Lung (tissue), 12 donors: ENCODE results near the gene NXPH1. TPM values are rescaled to one million over a fixed set of nuclear protein-coding genes. Genes with fewer than 3 reads are reported as not detected.

Experiments used
- ATAC-seq: fragments of 200-7000 bp; cut with Tn5 transposase; one replicate; pipeline ENCODE4 v1.9.1; 2020; ENCODE audit warnings: moderate number of reproducible peaks; ENCODE audit not compliant: insufficient read depth, low FRiP score
- DNase-seq, 3 donors: peaks; one replicate each; pipeline ENCODE4 v3.0.0-alpha.2; 2013 to 2017
- H3K27ac ChIP-seq, 2 donors: one replicate each; pipeline ENCODE4 v1.5.1; 2013; ENCODE audit warnings: mild to moderate bottlenecking in 2 of 2, moderate library complexity in 2 of 2, control low read depth in 1 of 2, inconsistent platforms in 1 of 2, low read depth in 1 of 2, low read length in 1 of 2
- H3K27me3 ChIP-seq, 3 donors: one replicate each; pipeline ENCODE4 v1.5.1; 2013; ENCODE audit warnings: low read length in 2 of 3; ENCODE audit not compliant: control insufficient read depth in 3 of 3, insufficient read depth in 3 of 3
- H3K36me3 ChIP-seq, 4 donors: one replicate each; pipeline ENCODE4 v1.5.1; 2013; ENCODE audit warnings: low read length in 4 of 4, mild to moderate bottlenecking in 1 of 4, moderate library complexity in 1 of 4; ENCODE audit not compliant: control insufficient read depth in 4 of 4, insufficient read depth in 4 of 4
- H3K4me1 ChIP-seq, 5 donors: one replicate each; pipeline ENCODE4 v1.5.1; 2013; ENCODE audit warnings: low read length in 5 of 5, mild to moderate bottlenecking in 2 of 5, moderate library complexity in 1 of 5; ENCODE audit not compliant: control insufficient read depth in 5 of 5, insufficient read depth in 5 of 5
- H3K4me3 ChIP-seq: one replicate; pipeline ENCODE4 v1.5.1; 2013; ENCODE audit warnings: mild to moderate bottlenecking, control low read depth, moderate library complexity
- H3K9ac ChIP-seq, 2 donors: one replicate each; pipeline ENCODE4 v1.5.1; 2013; ENCODE audit warnings: low read length in 2 of 2, control low read depth in 1 of 2; ENCODE audit not compliant: insufficient read depth in 1 of 2
- H3K9me3 ChIP-seq, 4 donors: one replicate each; pipeline ENCODE4 v1.5.1; 2013; ENCODE audit warnings: low read length in 3 of 4, mild to moderate bottlenecking in 1 of 4, moderate library complexity in 1 of 4; ENCODE audit not compliant: control insufficient read depth in 4 of 4, insufficient read depth in 3 of 4
- CTCF ChIP-seq: IDR thresholded peaks from 2 replicates; pipeline ENCODE4 v1.5.1; 2012; ENCODE audit warnings: mild to moderate bottlenecking; ENCODE audit errors: control extremely low read depth, extremely low read depth
- WGBS, 2 donors: extraction: QIAGEN DNeasy Blood & Tissue Kit; methylation state at CpG; one replicate each; pipeline ENCODE4 v1.1.7; 2013; 5-methylcytosine and 5-hydroxymethylcytosine counted together
- polyA plus RNA-seq, 2 donors: library from polyadenylated mRNA; stranded (reverse); fragments of 200-250 nt; gene quantifications; one replicate each; pipeline ENCODE4 v1.2.1, GENCODE V29; 2013
- total RNA-seq, 2 donors: library from RNA; depleted of rRNA in 1 of 2; stranded (reverse); fragments of >200 nt in 1 of 2; gene quantifications; one replicate each; pipeline ENCODE4 v1.2.1, GENCODE V29; 2014 to 2021
- donor health status: control.
- donor health status: control.
- donor health status: Bipolar disorder and iron deficiency.
- donor health status: healthy.
- donor health status: DM: yes; HTN: yes; CAD: no.

Gene NXPH1
- total and polyA plus RNA-seq, 4 donors, result 0.09 to 0.17 TPM; not detected in 2

GRCh38 chr7:8615019-8615418, 181.6 kb downstream of the NXPH1 start:
- H3K27me3 ChIP-seq, result no peaks in the 10 kb centered on the region
- WGBS, 2 donors, result 52 to 62% methylated on average over 5 of the region's 5 CpGs
- DNase-seq (no peak), ATAC-seq (no peak)
- peaks cover 0 to 8% (median 0%) of the 10 kb centered on the region in 5 donors for H3K4me1 ChIP-seq
- no peak overlapping the region for H3K9ac ChIP-seq
- H3K9me3 ChIP-seq, result no peaks in the 10 kb centered on the region
- no peaks in the 10 kb centered on the region for H3K36me3 ChIP-seq
- no peak overlapping the region for H3K4me3 ChIP-seq
- no peak overlapping the region for H3K27ac ChIP-seq
- TF ChIP-seq CTCF, result no peak

- no peak for TF ChIP-seq CTCF
- DNase-seq (peak in 2 of 3 donors; percentile 65 to 68), ATAC-seq (no peak)
- H3K9ac ChIP-seq, result no peak overlapping the region
- peaks cover 0 to 8% (median 0%) of the 10 kb centered on the region in 5 donors for H3K4me1 ChIP-seq
- no peaks in the 10 kb centered on the region for H3K36me3 ChIP-seq
- H3K27ac ChIP-seq, result no peak overlapping the region
- no peaks in the 10 kb centered on the region for H3K27me3 ChIP-seq
- no peak overlapping the region for H3K4me3 ChIP-seq
- 76 to 80% methylated on average over 1 of the region's 1 CpG for WGBS, 2 donors
- no peaks in the 10 kb centered on the region for H3K9me3 ChIP-seq
These were observed 185.1 kb downstream of the NXPH1 start for GRCh38 chr7:8618441-8619070.

GRCh38 chr7:8620169-8620568, 186.8 kb downstream of the NXPH1 start:
- Histone ChIP-seq H3K4me1 (peaks cover 0 to 8% (median 0%) of the 10 kb centered on the region in 5 donors), H3K4me3 (no peak overlapping the region), H3K36me3 (no peaks in the 10 kb centered on the region), H3K27me3 (no peaks in the 10 kb centered on the region), H3K9ac (no peak overlapping the region), H3K27ac (no peak overlapping the region), H3K9me3 (no peaks in the 10 kb centered on the region)
- ATAC-seq, result no peak
- DNase-seq, result no peak
- TF ChIP-seq CTCF, result no peak
- 33 to 54% methylated on average over 1 of the region's 1 CpG for whole genome bisulfite sequencing, 2 donors

GRCh38 chr7:8625612-8626011, 192.2 kb downstream of the NXPH1 start:
- ATAC-seq (no peak), DNase-seq (no peak)
- Histone ChIP-seq H3K27me3 (no peaks in the 10 kb centered on the region), H3K9ac (no peak overlapping the region), H3K36me3 (no peaks in the 10 kb centered on the region), H3K4me1 (no peaks in the 10 kb centered on the region), H3K4me3 (no peak overlapping the region), H3K9me3 (no peaks in the 10 kb centered on the region), H3K27ac (no peak overlapping the region)
- TF ChIP-seq CTCF, result no peak
